Measurements from ENCODE around the gene GLCE. TPM values are rescaled to one million over a fixed set of nuclear protein-coding genes. Genes with fewer than 3 reads are reported as not detected.
A peak's percentile ranks its signal among the peaks of the same experiment; 100 is the strongest.

GLCE gene
- total RNA-seq, 1 experiment from 2014 or later = 43.3 TPM

DNA sequence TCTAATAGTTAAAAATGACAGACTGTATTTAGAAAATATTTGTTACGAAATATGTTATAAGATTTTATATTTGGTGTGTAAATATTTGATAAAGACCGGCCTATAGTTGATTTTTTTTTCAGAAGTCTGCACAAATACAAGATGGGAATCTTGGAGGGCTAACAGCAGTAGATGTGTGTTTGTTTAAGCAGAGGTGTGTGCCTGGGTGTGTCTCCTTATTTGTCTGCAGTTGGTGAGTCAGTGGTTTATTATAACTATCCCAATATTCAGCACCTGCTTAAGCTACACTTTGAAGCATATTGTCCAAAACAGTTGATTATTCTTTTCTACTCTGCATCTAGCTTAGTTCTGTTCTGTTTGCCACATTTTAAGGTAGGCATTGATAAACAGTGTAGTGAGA, 12.4 kb downstream of the GLCE start:
- in situ Hi-C loops (cut with HindIII; ENCODE audit: low pct_unique_long_range_greater_than_20kb, low sequenced_read_pairs) = no loop called here
- DNase-seq (ENCODE audit: low read depth, low spot score) = no peak

DNA sequence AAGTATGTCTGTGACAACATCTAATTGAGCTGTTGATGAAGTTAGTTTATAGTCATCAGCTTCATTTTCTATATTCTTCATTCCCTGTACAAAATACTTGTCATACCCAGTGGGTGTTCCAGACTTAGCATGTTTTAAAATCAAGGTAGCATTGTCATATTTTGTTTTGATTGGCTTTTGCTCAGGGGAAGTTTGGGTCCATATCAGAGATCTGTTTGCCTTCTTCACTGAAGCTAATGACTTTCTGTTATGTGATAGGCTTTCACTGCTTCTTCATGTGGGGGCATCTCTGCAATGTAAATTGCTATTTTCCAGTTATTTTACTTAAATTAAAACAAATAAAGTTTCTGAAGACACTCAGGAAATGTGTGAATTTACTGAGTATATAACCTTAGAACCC, 15.1 kb downstream of the GLCE start:
- in situ Hi-C loops (cut with HindIII; ENCODE audit: low pct_unique_long_range_greater_than_20kb, low sequenced_read_pairs) = no loop called here
- no peak for DNase-seq (ENCODE audit: low read depth, low spot score)

DNA sequence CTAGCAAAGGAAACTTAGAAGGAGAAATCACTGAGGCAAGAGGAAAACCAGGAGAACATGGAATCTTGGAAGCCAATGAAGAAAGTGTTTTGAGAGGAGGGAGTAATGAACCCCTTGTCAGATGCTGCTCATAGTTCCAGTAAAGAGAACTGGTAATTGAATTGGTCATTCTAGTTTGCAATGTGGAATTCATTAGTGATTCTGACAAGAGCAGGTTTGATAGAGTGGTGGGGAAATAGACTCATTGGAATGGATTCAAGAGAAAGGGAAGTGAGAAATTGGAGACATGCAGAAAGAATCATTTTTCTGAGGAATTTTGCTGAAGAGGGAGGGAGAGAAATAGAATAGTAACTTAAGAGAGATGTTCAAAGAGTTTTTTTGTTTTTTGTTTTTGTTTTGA, 21.0 kb downstream of the GLCE start:
- DNase-seq (ENCODE audit: low read depth, low spot score) = no peak
- in situ Hi-C loops (cut with HindIII; ENCODE audit: low pct_unique_long_range_greater_than_20kb, low sequenced_read_pairs) = no loop called here

DNA sequence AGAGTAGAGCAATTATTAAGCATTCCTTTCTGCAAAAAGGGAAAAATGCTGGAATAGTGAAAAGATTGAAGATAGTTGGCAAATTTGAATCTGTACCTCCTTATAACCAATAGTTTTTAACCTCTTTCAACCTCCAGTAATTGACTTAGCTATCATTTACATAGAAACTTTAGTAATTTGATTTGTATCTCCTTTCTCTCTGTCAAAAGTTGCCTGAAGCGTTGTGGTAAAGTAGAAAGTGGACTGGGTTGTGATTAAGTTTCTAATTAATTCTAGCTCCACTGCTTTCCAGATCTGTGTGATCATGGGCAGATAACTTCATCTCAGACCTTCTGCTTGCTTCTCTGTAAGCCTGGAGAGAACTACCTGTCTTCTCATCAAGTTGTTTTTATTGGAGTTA, 24.8 kb downstream of the GLCE start:
- DNase-seq (ENCODE audit: low read depth, low spot score) = no peak
- in situ Hi-C loops (cut with HindIII; ENCODE audit: low pct_unique_long_range_greater_than_20kb, low sequenced_read_pairs) = no loop called here

DNA sequence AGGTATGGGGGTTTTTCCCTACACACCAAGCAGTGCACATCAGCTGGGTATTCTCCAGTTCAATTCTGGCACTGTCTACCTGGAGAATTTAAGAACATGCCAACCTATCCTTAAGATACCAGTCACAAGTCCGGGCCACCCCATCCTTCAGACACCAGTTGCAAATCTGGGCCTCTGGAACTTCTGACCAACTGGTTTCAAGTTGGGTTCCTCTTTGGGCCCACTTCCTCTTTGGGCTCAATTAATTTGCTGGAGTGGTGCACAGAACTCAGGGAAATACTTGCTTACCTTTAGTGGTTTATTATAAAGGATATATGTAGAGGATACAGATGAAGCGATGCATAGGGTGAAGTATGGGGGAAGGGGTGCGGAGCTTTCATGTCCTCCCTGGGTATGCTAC, 25.3 kb downstream of the GLCE start:
- DNase-seq (ENCODE audit: low read depth, low spot score) = no peak

DNA sequence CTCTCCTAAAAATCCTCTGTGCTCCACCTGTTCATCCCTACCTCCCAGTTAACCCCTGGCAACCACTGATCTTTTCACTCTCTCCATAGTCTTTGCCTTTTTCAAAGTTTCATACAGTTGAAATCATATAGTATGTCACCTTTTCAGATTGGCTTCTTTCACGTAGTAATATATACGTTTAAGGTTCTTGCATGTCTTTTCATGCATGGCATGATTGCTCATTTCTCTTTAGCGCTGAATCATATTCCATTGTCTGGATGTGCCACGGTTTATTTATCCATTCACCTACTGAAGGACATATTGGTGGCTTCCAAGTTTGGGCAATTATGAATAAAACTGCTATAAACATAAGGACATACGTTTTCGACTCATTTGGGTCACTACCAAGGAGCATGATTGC, 28.7 kb downstream of the GLCE start:
- in situ Hi-C loops (cut with HindIII; ENCODE audit: low pct_unique_long_range_greater_than_20kb, low sequenced_read_pairs) = no loop called here
- DNase-seq (ENCODE audit: low read depth, low spot score) = no peak

More for the DNA sequence above, 25.3 kb downstream of the GLCE start:
- in situ Hi-C loops (cut with HindIII; ENCODE audit: low pct_unique_long_range_greater_than_20kb, low sequenced_read_pairs) = no loop called here

DNA sequence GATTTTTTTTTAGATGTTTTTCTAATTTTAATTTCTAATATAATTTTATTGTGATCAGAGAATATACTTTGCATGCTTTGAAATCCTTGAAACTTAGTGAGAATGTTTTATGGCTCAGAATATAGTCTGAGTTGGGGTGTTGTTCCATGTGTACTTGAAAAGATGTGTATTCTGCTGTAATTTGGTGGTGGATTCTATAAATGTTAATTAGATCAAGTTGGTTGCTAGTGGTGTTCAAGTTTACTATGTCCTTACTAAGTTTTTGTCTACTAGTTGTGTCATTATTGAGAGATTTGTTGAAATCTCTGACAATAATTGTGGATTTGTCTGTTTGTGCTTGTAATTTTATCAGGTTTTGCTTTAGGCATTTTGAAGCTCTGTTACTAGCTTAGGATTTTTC, 29.7 kb downstream of the GLCE start:
- no peak for DNase-seq (ENCODE audit: low read depth, low spot score)
- in situ Hi-C loops (cut with HindIII; ENCODE audit: low pct_unique_long_range_greater_than_20kb, low sequenced_read_pairs) = no loop called here

DNA sequence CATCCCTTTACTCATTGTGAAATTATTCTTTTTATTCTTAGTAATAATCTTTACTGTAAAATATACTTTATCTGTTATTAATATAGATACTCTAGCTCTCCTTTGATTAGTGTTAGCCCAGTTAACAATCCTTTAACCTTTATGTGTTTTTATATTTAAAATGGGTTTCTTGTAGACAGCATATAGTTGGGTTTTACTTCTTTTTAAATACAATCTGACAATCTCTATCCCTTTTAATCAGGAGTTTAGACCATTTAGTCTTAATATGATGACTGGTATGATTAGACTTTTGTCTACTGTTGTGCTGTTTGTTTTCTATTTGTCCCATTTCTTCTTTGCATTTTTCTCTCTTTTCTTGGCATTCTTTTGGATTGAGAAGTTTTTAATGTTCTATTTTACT, 30.1 kb downstream of the GLCE start:
- in situ Hi-C loops (cut with HindIII; ENCODE audit: low pct_unique_long_range_greater_than_20kb, low sequenced_read_pairs) = no loop called here
- DNase-seq (ENCODE audit: low read depth, low spot score) = no peak

DNA sequence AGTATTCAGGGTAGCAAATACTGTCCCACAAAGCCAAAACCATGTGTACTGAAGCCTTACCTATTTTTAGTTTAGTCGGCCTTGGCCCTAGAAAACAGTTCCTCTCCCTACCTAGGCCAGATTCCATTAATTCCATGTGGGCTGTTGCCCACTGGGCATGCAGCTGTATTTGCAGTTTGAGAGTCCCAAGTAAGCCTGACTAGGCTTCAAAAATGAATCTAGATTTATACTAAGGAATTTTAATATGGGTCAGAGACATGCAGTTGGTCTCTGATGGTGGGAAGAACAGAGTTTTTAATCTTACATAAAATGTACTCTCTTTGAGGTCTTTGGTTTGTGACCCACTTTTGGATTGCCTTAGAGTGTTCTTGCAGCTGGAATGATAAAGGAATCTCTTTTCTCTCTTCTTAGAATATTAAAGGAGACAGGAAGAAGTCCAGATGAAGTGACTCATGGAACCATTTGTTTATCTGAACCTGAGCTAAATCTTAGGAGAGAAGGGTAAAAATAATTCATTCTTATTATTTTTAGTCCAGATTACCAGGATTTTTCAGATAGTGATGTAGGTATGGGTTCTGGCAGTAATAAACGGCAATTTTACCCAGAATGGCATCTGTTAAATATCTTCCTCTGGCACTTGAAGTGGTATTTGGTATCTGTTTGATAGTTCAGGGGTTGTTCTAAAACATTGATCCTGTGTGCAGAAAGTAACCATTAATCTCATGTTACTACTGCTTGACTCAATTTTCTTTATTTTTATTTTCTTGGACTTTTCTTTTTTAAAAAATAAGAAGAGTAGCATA, 33.8 kb downstream of the GLCE start:
- in situ Hi-C loops (cut with HindIII; ENCODE audit: low pct_unique_long_range_greater_than_20kb, low sequenced_read_pairs) = no loop called here
- no peak for DNase-seq (ENCODE audit: low read depth, low spot score)

DNA sequence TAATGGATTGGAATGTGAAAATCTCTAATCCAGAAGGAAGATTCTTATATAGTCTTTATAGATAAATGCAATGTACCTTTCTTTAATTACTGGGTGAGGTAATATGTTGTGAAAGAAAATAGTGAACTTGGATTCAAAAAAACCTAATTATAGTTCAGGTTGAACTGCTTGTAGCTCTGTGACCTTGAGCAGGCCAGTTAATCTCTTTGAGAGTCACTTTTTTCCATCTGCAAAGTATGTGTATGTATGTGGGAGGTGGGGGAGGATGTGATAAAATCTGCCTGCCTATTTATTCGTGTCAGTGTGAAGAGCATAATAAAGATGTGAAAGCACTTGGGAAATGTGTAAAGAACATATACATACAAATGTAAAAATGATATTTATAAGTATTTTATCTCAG, 34.4 kb downstream of the GLCE start:
- DNase-seq (ENCODE audit: low read depth, low spot score) = no peak
- in situ Hi-C loops (cut with HindIII; ENCODE audit: low pct_unique_long_range_greater_than_20kb, low sequenced_read_pairs) = no loop called here

DNA sequence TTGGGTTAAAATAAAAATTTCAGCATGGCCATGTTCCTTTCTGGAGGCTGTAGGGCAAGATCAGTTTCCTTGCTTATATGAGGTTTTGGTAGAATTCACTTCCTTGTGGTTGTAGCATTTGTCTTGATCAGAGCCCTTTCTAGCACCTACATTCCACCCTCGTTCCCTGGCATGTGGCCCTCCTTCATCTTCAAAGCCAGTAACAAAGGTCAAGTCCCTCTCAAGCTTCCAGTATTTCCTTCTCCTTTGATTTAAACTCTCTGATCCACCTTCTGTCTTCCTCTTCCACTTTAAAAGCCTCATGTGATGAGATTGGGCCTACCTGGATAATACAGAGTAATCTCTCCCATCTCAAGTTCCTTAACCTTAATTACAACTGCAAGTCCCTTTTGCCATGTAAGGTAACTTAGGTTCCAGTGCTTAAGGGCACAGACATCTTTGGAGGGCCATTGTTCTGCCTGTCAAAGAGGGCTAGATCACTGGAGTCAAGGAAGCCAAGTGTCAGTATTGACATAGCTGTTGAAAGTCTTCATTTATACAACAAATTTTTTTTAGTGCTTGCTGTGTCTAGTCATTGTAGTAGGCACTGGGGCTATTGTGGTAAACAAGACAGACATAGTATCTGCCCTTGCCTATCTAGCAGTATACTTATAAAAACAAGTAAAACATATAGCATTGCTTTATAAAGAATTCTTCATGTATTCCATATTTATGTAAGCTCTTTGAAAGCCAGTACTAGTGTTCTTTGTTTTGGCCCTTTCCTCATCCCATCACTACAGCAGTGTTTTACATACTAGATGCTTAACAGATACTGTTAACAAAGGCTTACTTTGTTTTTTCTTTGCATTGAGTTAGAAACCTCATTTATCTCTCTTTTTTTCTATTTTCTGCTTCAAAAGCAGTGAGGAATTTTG, 40.7 kb downstream of the GLCE start:
- in situ Hi-C loops (cut with HindIII; ENCODE audit: low pct_unique_long_range_greater_than_20kb, low sequenced_read_pairs) = no loop called here
- peak; percentile 66 for DNase-seq (ENCODE audit: low read depth, low spot score)

DNA sequence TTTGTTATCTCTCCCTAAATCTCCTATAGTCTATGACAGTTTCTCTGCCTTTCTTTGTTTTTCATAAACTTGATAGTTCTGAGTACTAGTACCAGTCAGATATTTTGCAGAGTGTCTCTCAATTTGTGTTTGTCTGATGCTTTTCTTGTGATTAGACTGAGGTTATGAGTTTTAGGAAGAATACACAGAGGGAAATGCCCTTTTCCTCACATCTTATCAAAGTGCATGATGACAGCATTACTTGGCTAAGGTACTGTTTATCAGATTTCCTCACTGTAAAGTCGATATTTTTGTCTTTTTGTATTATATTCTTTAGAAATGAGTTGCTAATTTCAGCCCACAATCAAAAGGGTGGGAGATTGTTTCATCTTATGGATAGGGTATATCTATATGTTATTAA, 45.6 kb downstream of the GLCE start:
- no peak for DNase-seq (ENCODE audit: low read depth, low spot score)
- in situ Hi-C loops (cut with HindIII; ENCODE audit: low pct_unique_long_range_greater_than_20kb, low sequenced_read_pairs) = no loop called here

DNA sequence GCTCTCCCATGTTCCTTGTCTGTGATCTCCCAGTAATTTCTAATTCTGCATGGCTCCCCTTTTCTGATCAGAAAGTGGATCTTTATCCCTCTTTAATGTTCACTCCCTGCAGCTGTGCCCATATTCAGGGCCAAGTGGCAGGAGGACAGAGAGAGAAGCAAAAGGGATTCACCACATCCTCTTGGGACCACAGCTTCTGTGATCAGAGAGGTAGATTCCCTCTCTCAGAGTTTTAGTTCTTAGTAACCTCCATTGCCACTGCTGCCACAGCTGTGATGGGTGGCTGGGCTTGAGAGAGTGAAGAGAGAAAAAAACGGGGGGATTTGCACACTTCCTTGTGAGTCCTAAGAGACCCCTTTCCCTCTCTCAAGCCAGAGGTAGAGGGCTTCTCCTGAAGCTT, 49.2 kb downstream of the GLCE start:
- no peak for DNase-seq (ENCODE audit: low read depth, low spot score)
- in situ Hi-C loops (cut with HindIII; ENCODE audit: low pct_unique_long_range_greater_than_20kb, low sequenced_read_pairs) = no loop called here

DNA sequence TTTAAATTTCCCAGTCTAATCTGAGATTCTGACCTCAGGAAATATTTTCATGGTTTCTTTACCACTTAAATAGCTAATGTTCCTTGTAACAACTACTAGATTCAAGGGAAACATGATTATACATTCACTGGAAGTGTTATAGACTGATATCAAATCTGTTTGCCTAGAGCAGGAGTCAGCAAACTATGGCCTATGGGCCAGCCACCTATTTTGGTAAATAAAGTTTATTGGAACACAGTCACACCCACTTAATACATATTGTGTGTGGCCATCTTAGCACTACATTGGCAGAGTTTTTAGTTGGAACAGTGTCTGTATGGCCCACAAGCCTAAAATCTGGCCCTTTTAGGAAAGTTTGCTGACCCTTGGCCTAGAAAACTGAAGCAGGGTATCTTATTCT, 50.1 kb downstream of the GLCE start:
- in situ Hi-C loops (cut with HindIII; ENCODE audit: low pct_unique_long_range_greater_than_20kb, low sequenced_read_pairs) = no loop called here
- DNase-seq (ENCODE audit: low read depth, low spot score) = no peak

DNA sequence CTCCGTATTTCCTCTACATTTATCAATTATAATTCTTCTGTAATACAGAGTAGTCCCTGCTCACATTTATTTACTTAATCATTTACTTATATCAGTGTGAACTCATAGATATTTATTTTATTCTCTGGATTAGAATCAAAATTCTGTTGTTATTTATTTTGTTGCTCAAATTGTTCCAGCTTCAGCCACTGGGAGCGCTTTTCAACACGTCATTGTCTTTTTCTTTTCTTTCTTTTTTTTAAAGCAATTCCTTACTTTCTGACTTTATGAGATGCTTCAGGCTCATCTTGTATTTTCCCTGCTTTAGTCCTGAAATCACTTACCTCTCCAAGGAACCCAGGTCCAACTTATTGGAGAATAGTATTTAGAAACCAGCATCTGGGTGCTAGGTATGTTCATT, 53.4 kb downstream of the GLCE start:
- in situ Hi-C loops (cut with HindIII; ENCODE audit: low pct_unique_long_range_greater_than_20kb, low sequenced_read_pairs) = no loop called here
- DNase-seq (ENCODE audit: low read depth, low spot score) = no peak

DNA sequence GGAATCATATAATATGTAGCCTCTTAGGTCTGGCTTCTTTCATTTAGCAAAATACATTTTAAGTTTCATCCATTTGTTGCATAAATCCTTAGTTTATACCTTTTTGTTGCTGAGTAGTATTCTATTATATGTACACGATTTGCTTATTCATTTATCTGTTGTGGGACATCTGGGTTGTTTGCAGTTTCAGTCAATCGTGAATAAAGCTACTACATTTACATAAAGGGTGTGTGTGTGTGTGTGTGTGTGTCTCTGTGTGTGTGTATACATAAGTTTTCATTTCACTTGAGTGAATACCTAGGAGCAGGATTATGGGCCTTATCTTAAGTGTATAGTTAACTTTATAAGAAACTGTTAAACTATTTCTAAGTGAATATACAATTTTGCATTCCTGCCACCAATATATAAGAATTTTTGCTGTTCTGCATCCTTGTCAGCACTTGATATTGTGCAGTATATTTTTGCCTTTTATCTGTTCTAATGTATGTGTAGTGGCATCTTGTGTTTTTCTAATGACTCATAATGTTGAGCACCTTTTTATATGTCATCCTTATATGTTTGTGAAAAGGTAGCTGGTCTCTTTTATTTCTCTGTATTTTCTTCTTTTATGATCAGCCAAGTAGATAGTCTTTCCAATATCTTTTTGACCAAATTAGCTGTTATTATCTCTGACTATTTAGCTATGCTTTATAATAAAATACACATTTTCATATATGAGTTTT, 55.0 kb downstream of the GLCE start:
- in situ Hi-C loops (cut with HindIII; ENCODE audit: low pct_unique_long_range_greater_than_20kb, low sequenced_read_pairs) = no loop called here

DNA sequence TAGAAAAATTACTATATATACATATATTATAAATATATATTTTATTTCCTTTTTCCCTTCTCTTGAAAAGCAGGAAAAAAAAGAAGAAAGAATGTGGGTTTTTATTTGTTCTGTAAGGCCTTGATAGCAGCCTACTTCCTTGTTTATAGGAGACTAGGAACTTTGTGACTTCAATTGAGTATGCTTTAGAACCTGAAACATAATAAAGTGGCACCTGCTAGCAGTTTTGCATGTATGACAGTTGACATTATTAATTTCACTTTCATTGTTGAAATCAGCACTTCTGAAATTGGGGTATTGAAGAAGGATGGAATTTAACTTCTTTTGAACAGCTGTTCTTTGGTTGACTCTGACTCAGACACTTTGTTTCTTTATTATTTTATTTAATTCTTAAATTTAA, 56.9 kb downstream of the GLCE start:
- in situ Hi-C loops (cut with HindIII; ENCODE audit: low pct_unique_long_range_greater_than_20kb, low sequenced_read_pairs) = no loop called here
- DNase-seq (ENCODE audit: low read depth, low spot score) = no peak

More for the DNA sequence above, 55.0 kb downstream of the GLCE start:
- no peak for DNase-seq (ENCODE audit: low read depth, low spot score)

DNA sequence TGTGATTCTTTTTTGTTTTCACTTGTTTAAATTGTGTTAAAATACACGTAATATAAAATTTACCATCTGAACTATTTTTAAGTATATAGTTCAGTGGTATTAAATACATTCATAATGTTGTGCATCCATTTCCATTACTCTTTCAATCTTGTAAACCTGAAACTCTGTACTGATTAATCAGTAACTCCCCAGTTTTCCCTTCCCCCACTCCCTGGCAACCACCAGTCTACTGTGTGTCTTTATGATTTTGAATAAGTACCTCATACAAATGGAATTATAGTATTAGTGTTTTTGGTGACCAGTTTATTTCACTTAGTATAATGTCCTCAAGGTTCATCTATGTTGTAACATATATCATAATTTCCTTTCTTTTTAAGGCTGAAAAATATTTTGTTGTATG, 59.3 kb downstream of the GLCE start:
- no peak for DNase-seq (ENCODE audit: low read depth, low spot score)
- in situ Hi-C loops (cut with HindIII; ENCODE audit: low pct_unique_long_range_greater_than_20kb, low sequenced_read_pairs) = no loop called here

Measured in SK-MEL-5 (cell line).